Right ventricle myocardium inferior (tissue), 1 donor: ENCODE results near the gene ATP11A. TPM values are rescaled to one million over a fixed set of nuclear protein-coding genes. Genes with fewer than 3 reads are reported as not detected.

ENCODE experiments used
- ATAC-seq: fragments of 200-7000 bp; cut with Tn5 transposase; one replicate; pipeline ENCODE4 v1.9.1; 2020; ENCODE audit warnings: mild to moderate bottlenecking, moderate library complexity
- DNase-seq: peaks from one replicate; pipeline ENCODE4 v3.0.0; 2021; ENCODE audit errors: missing footprints
- intact Hi-C: fragments of 100-400 bp; cut with DNase I; formaldehyde crosslinking; loops from one replicate; pipeline ENCODE4 v1.11.0; 2022
- total RNA-seq: library from RNA; stranded (reverse); fragmentation: NEBNext Ultra II Directional; extraction: Animal tissue kit (Norgen Biotek cat#: 25700); gene quantifications from one replicate; pipeline ENCODE4 v1.2.1, GENCODE V29; 2021
- donor health status: DM: no; HTN: yes; CAD: no; lungs with severe emphysema.

Gene ATP11A
- total RNA-seq, 1 donor from 2014 or later = 89.9 TPM

GRCh38 chr13:112895521-112896465, 206.0 kb downstream of the ATP11A start:
- ATAC-seq = no peak
- intact Hi-C loops = no loop called here
- DNase-seq = no peak

- no peak for ATAC-seq
- intact Hi-C loops = no loop called here
- no peak for DNase-seq
These were observed 207.1 kb downstream of the ATP11A start for GRCh38 chr13:112896736-112897602.

- intact Hi-C loops = no loop called here
- DNase-seq = no peak
- no peak for ATAC-seq
These were observed 207.7 kb downstream of the ATP11A start for GRCh38 chr13:112897603-112897955.

GRCh38 chr13:112897956-112898620, 208.2 kb downstream of the ATP11A start:
- DNase-seq (peak; percentile 53), ATAC-seq (no peak)
- intact Hi-C loops = no loop called here

GRCh38 chr13:112898621-112899280, 208.9 kb downstream of the ATP11A start:
- no peak for ATAC-seq
- DNase-seq = no peak
- intact Hi-C loops = no loop called here

DNA sequence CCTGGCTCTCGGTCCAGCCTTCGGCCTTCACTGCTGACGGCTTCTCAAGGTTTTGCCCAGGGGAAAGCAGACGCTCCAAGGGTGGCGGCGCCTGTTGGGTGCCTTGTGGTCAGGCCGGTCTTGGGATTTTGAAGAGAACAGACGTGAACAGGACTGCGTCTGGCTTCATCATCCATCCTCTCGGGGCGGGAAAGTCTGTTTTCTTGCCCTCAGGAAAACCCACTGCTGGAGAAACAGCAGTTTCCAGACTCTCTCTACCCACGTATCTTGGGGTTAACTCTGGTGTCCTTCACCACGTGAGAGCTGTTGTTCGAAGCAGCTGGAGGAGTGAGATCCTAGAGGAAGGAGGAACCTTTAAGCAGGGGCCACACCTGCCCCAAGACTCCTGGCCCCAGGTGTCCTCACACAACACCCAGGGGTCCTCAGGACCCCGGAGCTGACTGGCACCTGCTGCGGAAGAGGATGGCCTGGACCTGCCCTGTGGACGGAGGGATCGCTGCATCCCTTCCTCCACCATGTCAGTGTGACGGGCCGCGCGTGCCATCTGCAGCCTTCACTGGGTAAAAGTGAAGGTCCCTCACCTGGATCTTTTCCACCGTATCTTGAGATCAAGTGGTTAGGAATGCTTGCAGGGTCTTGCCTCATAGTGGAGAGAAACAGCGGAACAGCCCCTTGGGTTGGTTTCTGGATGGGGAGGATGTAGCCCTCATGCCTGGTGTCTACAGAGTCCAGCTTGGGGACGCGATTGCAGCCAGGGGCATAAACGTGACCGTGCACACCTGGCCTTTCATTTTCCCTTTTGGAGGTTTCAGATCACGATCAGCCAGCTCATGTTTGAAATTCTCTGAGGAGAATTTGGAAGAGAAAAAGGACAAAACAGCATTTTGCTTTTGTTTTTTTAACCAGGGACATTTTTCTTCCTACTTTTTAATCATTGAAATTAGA, 209.7 kb downstream of the ATP11A start:
- ATAC-seq (no peak), DNase-seq (no peak)
- intact Hi-C loops = no loop called here

- ATAC-seq = no peak
- no peak for DNase-seq
- intact Hi-C loops = no loop called here
These were observed 210.4 kb downstream of the ATP11A start for GRCh38 chr13:112900226-112900600.

GRCh38 chr13:112900691-112901091, 210.9 kb downstream of the ATP11A start:
- DNase-seq (no peak), ATAC-seq (no peak)
- intact Hi-C loops = no loop called here

DNA sequence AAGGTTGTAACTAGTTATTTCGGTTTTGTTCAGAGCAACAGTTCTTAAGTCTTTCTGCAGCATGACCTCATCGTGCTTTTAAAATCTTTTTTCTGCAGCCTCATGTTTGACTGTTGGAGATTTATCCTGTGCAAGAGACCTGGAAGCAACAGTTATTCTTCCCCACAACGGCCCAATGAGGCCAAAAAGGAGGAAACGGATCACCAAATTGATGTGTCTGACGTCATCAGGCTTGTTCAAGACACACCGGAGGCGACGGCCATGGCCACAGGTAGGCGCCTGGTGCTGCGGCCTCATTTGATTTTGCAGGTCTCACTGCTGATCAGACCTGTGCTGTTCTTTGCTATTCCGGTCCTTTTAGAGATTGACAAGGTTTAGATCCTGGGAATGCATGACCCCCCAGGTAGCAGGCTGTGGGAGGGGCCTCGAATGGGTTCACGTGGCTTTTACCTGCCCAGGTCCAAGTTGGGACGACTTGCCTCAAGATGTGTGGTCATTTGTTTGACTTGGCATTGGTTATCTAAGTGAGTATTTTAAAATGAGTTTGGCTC, 212.3 kb downstream of the ATP11A start:
- intact Hi-C loops = no loop called here
- DNase-seq (no peak), ATAC-seq (no peak)

DNA sequence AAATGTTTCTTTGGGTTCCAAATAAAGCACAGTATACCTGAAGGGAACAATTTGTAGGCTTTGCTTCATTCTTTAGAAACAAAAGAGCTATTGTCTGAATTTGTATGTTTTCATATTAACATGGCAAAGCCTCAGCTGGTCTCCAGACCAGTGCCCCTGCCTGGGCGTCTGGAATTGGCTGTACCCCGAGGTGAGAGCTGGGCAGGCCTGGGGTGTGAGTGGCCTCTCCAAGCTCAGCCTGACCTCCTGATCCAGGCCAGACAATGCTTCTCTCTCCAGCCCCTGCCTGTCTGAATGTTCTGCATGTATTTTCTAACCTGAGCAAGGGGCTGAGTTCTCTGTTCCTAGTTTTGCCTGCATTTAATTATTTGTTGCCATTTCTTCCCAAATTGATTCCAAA, 212.8 kb downstream of the ATP11A start:
- DNase-seq = no peak
- intact Hi-C loops = no loop called here
- no peak for ATAC-seq

DNA sequence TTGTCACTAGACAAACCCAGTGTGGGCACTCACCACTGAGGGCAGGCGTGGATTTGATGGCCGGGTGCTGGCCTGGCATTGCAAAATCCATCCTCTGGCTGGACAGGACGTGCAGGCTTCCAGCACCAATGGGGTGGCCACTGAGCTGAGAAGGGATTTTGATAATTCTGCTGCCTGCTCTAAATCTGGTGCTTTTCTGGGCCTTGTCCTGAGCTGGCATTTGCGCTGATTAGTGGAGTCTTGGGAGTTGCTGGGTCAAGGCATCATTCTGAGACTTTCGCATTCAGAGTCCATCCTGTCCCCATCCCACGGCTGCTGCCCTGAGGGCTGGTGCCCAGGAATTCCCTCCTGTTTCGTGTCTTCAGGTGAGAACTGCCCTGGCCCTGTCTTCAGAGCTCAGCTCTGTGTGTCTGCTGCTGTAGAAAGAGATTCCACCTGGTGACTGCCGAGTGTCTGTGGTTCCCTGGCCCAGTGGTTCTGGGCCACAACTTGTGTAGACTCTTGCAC, 213.3 kb downstream of the ATP11A start:
- intact Hi-C loops = no loop called here
- no peak for ATAC-seq
- no peak for DNase-seq

GRCh38 chr13:112903606-112904195, 213.9 kb downstream of the ATP11A start:
- DNase-seq = no peak
- ATAC-seq = no peak
- intact Hi-C loops = no loop called here

GRCh38 chr13:112904436-112904960, 214.7 kb downstream of the ATP11A start:
- intact Hi-C loops = no loop called here
- DNase-seq = no peak
- ATAC-seq = no peak

DNA sequence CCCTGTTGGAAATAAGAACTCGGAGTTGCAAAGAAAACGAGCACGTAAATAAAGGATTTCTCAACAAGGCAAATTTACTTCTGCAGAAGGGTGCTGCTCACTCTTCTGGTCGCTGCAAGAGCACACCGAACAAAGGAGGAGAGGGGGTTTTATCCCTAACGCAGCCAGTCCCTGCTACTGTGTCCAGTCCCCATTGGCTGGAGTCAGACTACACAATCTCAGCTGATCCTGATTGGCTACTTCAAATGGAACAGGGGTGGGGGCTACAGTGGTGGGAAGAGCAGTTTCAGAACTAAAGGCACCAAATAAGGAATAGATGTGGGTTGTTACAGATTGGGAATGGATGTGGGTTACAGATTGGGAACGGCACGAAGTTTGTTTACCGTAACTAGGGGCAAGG, 215.2 kb downstream of the ATP11A start:
- DNase-seq = no peak
- intact Hi-C loops = no loop called here
- ATAC-seq = no peak

- intact Hi-C loops = no loop called here
- ATAC-seq = no peak
- no peak for DNase-seq
These were observed 215.8 kb downstream of the ATP11A start for GRCh38 chr13:112905619-112905989.

DNA sequence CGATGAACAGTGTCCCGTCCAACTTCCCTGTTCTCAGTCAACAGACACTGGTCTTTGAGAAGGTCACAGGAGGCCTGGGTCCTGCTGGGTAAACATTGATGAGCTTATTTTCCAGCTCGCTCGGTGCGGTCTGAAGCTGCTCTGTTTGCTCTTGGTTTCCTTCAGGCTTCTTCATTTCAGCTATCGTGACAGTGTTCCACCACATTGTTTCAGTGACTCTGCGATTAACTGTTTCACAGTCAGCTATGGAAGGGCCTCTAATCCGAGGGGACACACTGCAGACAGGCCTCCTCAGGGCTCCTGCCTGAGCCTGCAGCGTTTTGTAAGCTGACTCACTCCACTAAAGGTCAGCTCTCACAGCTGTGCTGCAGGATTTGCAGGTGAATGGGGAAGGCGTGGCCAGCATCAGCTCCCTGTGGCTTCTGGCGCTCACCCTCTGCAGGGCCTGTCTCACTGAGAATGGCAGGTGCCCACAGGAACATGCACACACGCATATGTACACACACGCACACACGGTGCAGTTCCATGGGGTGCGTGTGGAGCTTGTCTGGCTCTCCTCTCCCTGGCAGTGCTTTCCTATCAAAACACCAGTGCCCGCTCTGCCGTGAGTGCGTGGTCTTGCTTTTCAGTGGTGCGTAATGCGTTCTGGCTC, 216.3 kb downstream of the ATP11A start:
- DNase-seq (no peak), ATAC-seq (no peak)
- intact Hi-C loops = no loop called here
